ENCODE data around the gene NPW. TPM values are rescaled to one million over a fixed set of nuclear protein-coding genes. Genes with fewer than 3 reads are reported as not detected.
A peak's percentile ranks its signal among the peaks of the same experiment; 100 is the strongest.

Gene NPW
- total and polyA plus RNA-seq, 9 of the 15 experiments (the other 6 are each of a cell fraction or from before 2014, with no cell fraction given) = 0.14 to 4.0 (median 2.6) TPM; not detected in 4

- no peak for TF ChIP-seq DEAF1 (CRISPR knock-in tag; IDR thresholded peaks at IDR 0.05)
- TF ChIP-seq ZNF431 (CRISPR knock-in tag; IDR thresholded peaks at IDR 0.05) = no peak
- TF ChIP-seq ASH1L (IDR thresholded peaks at IDR 0.05; ENCODE audit: borderline replicate concordance, low read depth, partially characterized antibody) = no peak
- TF ChIP-seq TGIF2 (CRISPR knock-in tag; IDR thresholded peaks at IDR 0.05) = 0 out of 2 replicates have a peak, but pooled peaks have one; percentile 42
- no peak for TF ChIP-seq NR1H2 (CRISPR knock-in tag; IDR thresholded peaks at IDR 0.05)
- no peak for TF ChIP-seq L3MBTL2 (IDR thresholded peaks at IDR 0.05)
- TF ChIP-seq KAT7 (CRISPR knock-in tag; IDR thresholded peaks at IDR 0.05; ENCODE audit: borderline replicate concordance) = 0 out of 2 replicates have a peak, but pooled peaks have one; percentile 53
- 0 out of 2 replicates have a peak, but pooled peaks have one; percentile 23 for TF ChIP-seq ZBTB40 (IDR thresholded peaks at IDR 0.05)
- TF ChIP-seq ZBTB40 (CRISPR knock-in tag; IDR thresholded peaks at IDR 0.05) = no peak
- TF ChIP-seq ZBTB17 (CRISPR knock-in tag; IDR thresholded peaks at IDR 0.05) = no peak
- no peak for TF ChIP-seq ARID3A (IDR thresholded peaks at IDR 0.05; ENCODE audit: borderline replicate concordance, low read depth, low read length)
- TF ChIP-seq NR3C1 (CRISPR knock-in tag; IDR thresholded peaks at IDR 0.05) = no peak
- no peak for TF ChIP-seq FOXA3 (CRISPR knock-in tag; conservative IDR thresholded peaks at IDR 0.05 in 1 of 2, IDR thresholded peaks at IDR 0.05 in 1 of 2)
- TF ChIP-seq CSDE1 (IDR thresholded peaks at IDR 0.05) = no peak
- no peak for TF ChIP-seq ZNF77 (CRISPR knock-in tag; IDR thresholded peaks at IDR 0.05)
- TF ChIP-seq TBP (optimal IDR thresholded peaks at IDR 0.05; ENCODE audit: low read depth, low read length) = no peak
These were observed 29.0 kb upstream of the NPW start (continued) for GRCh38 chr16:1990351-1991134.

Data from K562 (cell line).